C4-2B (cell line): ENCODE results near the gene TAS1R1.

Experiments
- CTCF ChIP-seq: fragments of 450-650 bp; conservative IDR thresholded peaks from 2 replicates; pipeline ENCODE4 v1.5.1; 2017; ENCODE audit warnings: mild to moderate bottlenecking
- ZFX ChIP-seq: fragments of 450-650 bp; IDR thresholded peaks from 2 replicates; pipeline ENCODE4 v1.6.1; 2017

GRCh38 chr1:6582370-6582769 lies 27.3 kb downstream of the TAS1R1 start:
- no peak for TF ChIP-seq CTCF
- TF ChIP-seq ZFX: no peak
